Astrocyte (in vitro differentiated cells and primary cell): ENCODE measurements around the gene MAX. TPM values are rescaled to one million over a fixed set of nuclear protein-coding genes. Genes with fewer than 3 reads are reported as not detected.

Source experiments
- DNase-seq: peaks from one replicate; pipeline ENCODE4 v3.0.0-alpha.2; 2010; ENCODE audit warnings: low read depth
- FAIRE-seq: peaks from 2 replicates; lab custom pipeline; 2011; peaks lifted over from hg19 to GRCh38; lab: Jason Lieb, UNC
- H2AFZ ChIP-seq: 2 replicates; pipeline ENCODE4 v1.6.0; 2012; ENCODE audit warnings: low read depth, low read length, inconsistent platforms
- H3K27ac ChIP-seq: 2 replicates; pipeline ENCODE4 v1.5.1; 2011; ENCODE audit warnings: low read depth, low read length, inconsistent platforms
- H3K27me3 ChIP-seq: 2 replicates; pipeline ENCODE4 v1.6.0; 2011; ENCODE audit warnings: low read length, inconsistent platforms; ENCODE audit not compliant: insufficient read depth
- H3K36me3 ChIP-seq: 2 replicates; pipeline ENCODE4 v1.5.1; 2011; ENCODE audit warnings: low read length, inconsistent platforms; ENCODE audit not compliant: insufficient read depth
- H3K4me1 ChIP-seq: 2 replicates; pipeline ENCODE4 v1.5.1; 2011; ENCODE audit warnings: low read length, inconsistent platforms; ENCODE audit not compliant: insufficient read depth
- H3K4me2 ChIP-seq: 2 replicates; pipeline ENCODE4 v1.6.0; 2012; ENCODE audit warnings: low read length, inconsistent platforms
- H3K4me3 ChIP-seq: 2 replicates; pipeline ENCODE4 v1.5.1; 2011; ENCODE audit warnings: low read depth, mild to moderate bottlenecking, low read length, inconsistent platforms; ENCODE audit not compliant: insufficient read depth
- H3K79me2 ChIP-seq: 2 replicates; pipeline ENCODE4 v1.6.0; 2012; ENCODE audit warnings: mild to moderate bottlenecking, low read length, inconsistent platforms; ENCODE audit not compliant: insufficient read depth
- H3K9ac ChIP-seq: 2 replicates; pipeline ENCODE4 v1.6.0; 2012; ENCODE audit warnings: mild to moderate bottlenecking, low read length, inconsistent platforms
- H3K9me3 ChIP-seq: 2 replicates; pipeline ENCODE4 v1.5.1; 2012; ENCODE audit warnings: low read depth, mild to moderate bottlenecking, low read length, inconsistent platforms; ENCODE audit not compliant: insufficient read depth
- H4K20me1 ChIP-seq: 2 replicates; pipeline ENCODE4 v1.6.0; 2012; ENCODE audit warnings: low read length, inconsistent platforms; ENCODE audit not compliant: insufficient read depth
- H3K27ac Mint-ChIP-seq: one replicate; pipeline ENCODE4 v1.8.0; 2021; ENCODE audit warnings: mild to moderate bottlenecking, mixed read lengths; ENCODE audit not compliant: unreplicated experiment
- H3K27me3 Mint-ChIP-seq: one replicate; pipeline ENCODE4 v1.8.0; 2021; ENCODE audit warnings: low read depth, mixed read lengths; ENCODE audit not compliant: unreplicated experiment
- H3K36me3 Mint-ChIP-seq: one replicate; pipeline ENCODE4 v1.8.0; 2021; ENCODE audit warnings: low read depth, mixed read lengths; ENCODE audit not compliant: unreplicated experiment
- H3K4me1 Mint-ChIP-seq: one replicate; pipeline ENCODE4 v1.8.0; 2021; ENCODE audit warnings: low read depth, mixed read lengths; ENCODE audit not compliant: unreplicated experiment
- H3K4me3 Mint-ChIP-seq: one replicate; pipeline ENCODE4 v1.8.0; 2021; ENCODE audit warnings: mild to moderate bottlenecking, moderate library complexity, mixed read lengths; ENCODE audit not compliant: unreplicated experiment
- H3K9me3 Mint-ChIP-seq: one replicate; pipeline ENCODE4 v1.8.0; 2021; ENCODE audit warnings: mild to moderate bottlenecking, mixed read lengths; ENCODE audit not compliant: unreplicated experiment
- CTCF ChIP-seq: IDR thresholded peaks from 2 replicates; pipeline ENCODE4 v1.5.1; 2011; ENCODE audit warnings: low read depth, mild to moderate bottlenecking, inconsistent platforms, low read length, moderate library complexity; ENCODE audit not compliant: insufficient read depth
- EZH2 ChIP-seq: IDR thresholded peaks from 2 replicates; pipeline ENCODE4 v1.6.1; 2012; ENCODE audit warnings: mild to moderate bottlenecking, low read length, inconsistent platforms; ENCODE audit not compliant: insufficient read depth
- total RNA-seq: library from RNA; stranded (reverse); gene quantifications from 2 replicates; pipeline ENCODE4 v1.2.1, GENCODE V29; 2021

MAX gene
- total RNA-seq, 1 donor from 2014 or later: 113 TPM

DNA sequence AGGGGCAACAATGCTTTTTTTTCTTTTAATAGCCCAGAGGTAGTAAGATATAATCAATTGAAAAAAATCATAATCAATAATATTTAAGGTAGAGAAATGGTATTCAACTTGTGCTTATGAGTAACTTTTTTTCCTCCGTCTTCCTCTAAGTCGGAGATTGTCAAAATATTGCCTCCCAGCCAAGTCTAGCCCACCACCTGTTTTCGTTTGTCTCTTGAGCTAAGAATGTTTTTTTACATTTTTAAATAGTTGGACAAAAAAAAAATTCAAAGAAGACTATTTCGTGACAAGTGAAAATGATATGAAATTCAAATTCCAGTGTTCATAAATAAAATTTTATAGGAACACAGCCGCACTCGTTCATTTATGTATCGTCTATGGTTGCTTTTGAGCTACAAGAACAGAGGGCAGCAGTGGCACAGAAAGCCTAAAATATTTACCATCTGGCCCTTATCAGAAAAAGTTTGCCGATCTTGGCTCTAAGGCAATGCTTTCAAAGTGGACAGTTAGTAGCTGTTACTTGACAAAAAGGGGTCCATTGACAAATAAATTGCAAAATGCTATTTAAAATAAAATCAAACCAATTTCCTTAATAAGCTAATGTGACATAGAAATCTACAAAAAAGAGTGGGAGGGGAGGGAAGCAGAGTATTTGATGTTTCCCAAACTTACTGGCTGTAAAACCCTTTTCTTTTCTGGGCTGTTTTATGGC is 40.8 kb upstream of the MAX start:
- Mint-ChIP-seq H3K4me3 (no peak overlapping the region), H3K27me3 (peaks cover 9% of the 10 kb centered on the region), H3K36me3 (no peaks in the 10 kb centered on the region), H3K4me1 (peaks cover 8% of the 10 kb centered on the region), H3K27ac (no peak overlapping the region), H3K9me3 (peaks cover 2% of the 10 kb centered on the region)
- Histone ChIP-seq H3K9ac (no peak overlapping the region), H3K4me2 (no peak overlapping the region), H4K20me1 (no peaks in the 10 kb centered on the region), H3K9me3 (no peaks in the 10 kb centered on the region), H3K36me3 (no peaks in the 10 kb centered on the region), H3K27me3 (peaks cover 11% of the 10 kb centered on the region), H3K27ac (no peak overlapping the region), H3K4me1 (no peaks in the 10 kb centered on the region), H3K79me2 (no peaks in the 10 kb centered on the region), H3K4me3 (no peak overlapping the region), H2AFZ (no peak overlapping the region)
- no peak for FAIRE-seq
- no peak for DNase-seq
- TF ChIP-seq EZH2: no peak
- TF ChIP-seq CTCF: no peak

GRCh38 chr14:65142429-65142828 is 40.1 kb upstream of the MAX start:
- H3K4me3 ChIP-seq: no peak overlapping the region
- peaks cover 9% of the 10 kb centered on the region for H3K27me3 Mint-ChIP-seq
- H3K27me3 ChIP-seq: peaks cover 12% of the 10 kb centered on the region
- no peak overlapping the region for H2AFZ ChIP-seq
- no peak overlapping the region for H3K27ac Mint-ChIP-seq
- no peak for TF ChIP-seq CTCF
- TF ChIP-seq EZH2: no peak
- no peak overlapping the region for H3K4me3 Mint-ChIP-seq
- DNase-seq: no peak
- peaks cover 2% of the 10 kb centered on the region for H3K9me3 Mint-ChIP-seq
- H3K27ac ChIP-seq: no peak overlapping the region
- no peaks in the 10 kb centered on the region for H3K36me3 ChIP-seq
- no peak overlapping the region for H3K4me2 ChIP-seq
- H3K79me2 ChIP-seq: no peaks in the 10 kb centered on the region
- H4K20me1 ChIP-seq: no peaks in the 10 kb centered on the region
- H3K36me3 Mint-ChIP-seq: no peaks in the 10 kb centered on the region
- H3K9ac ChIP-seq: no peak overlapping the region
- FAIRE-seq: no peak
- H3K4me1 ChIP-seq: no peaks in the 10 kb centered on the region
- no peaks in the 10 kb centered on the region for H3K9me3 ChIP-seq
- H3K4me1 Mint-ChIP-seq: peaks cover 8% of the 10 kb centered on the region

GRCh38 chr14:65141523-65141922 is 39.2 kb upstream of the MAX start:
- no peaks in the 10 kb centered on the region for H3K79me2 ChIP-seq
- H3K9ac ChIP-seq: no peak overlapping the region
- H3K36me3 Mint-ChIP-seq: no peaks in the 10 kb centered on the region
- H3K4me1 Mint-ChIP-seq: peaks cover 8% of the 10 kb centered on the region
- H3K27me3 ChIP-seq: peaks cover 12% of the 10 kb centered on the region
- H3K27ac ChIP-seq: no peak overlapping the region
- no peak overlapping the region for H3K27ac Mint-ChIP-seq
- no peak overlapping the region for H3K4me3 ChIP-seq
- H3K27me3 Mint-ChIP-seq: peaks cover 9% of the 10 kb centered on the region
- no peaks in the 10 kb centered on the region for H3K36me3 ChIP-seq
- H4K20me1 ChIP-seq: no peaks in the 10 kb centered on the region
- H2AFZ ChIP-seq: no peak overlapping the region
- no peak for TF ChIP-seq EZH2
- TF ChIP-seq CTCF: no peak
- H3K4me2 ChIP-seq: no peak overlapping the region
- FAIRE-seq: no peak
- no peaks in the 10 kb centered on the region for H3K4me1 ChIP-seq
- no peaks in the 10 kb centered on the region for H3K9me3 ChIP-seq
- H3K9me3 Mint-ChIP-seq: no peaks in the 10 kb centered on the region
- H3K4me3 Mint-ChIP-seq: no peak overlapping the region
- DNase-seq: no peak
